Stimulated activated CD4-positive, alpha-beta T cell treated with anti-CD3 and anti-CD28 coated beads, TNF-alpha, amount 100 ng/mL, for 24 hours (primary cell): ENCODE measurements around the gene MAST3.

Source experiments
- DNase-seq, 3 experiments: peaks; one replicate each; pipeline ENCODE4 v3.0.0-alpha.2; 2020; ENCODE audit warnings: low read depth in 3 of 3

The MAST3 gene

GRCh38 chr19:18110609-18111232 is 13.1 kb downstream of the MAST3 start:
- no peak for DNase-seq

GRCh38 chr19:18112989-18113478 is 15.5 kb downstream of the MAST3 start:
- peak; percentile 67 to 81 (median 69) for DNase-seq

- DNase-seq: no peak
These were observed 16.2 kb downstream of the MAST3 start for GRCh38 chr19:18113827-18114226.

GRCh38 chr19:18114483-18114882 is 16.9 kb downstream of the MAST3 start:
- DNase-seq: no peak

- no peak for DNase-seq
These were observed 19.8 kb downstream of the MAST3 start for GRCh38 chr19:18117364-18117691.

- peak; percentile 81 to 94 (median 89) for DNase-seq
These were observed 20.3 kb downstream of the MAST3 start for GRCh38 chr19:18117692-18118378.

GRCh38 chr19:18118420-18119012 is 20.9 kb downstream of the MAST3 start:
- DNase-seq: no peak

GRCh38 chr19:18119013-18119716 is 21.6 kb downstream of the MAST3 start:
- no peak for DNase-seq

- DNase-seq: peak in 2 of 3 experiments; percentile 32 to 54
These were observed 22.1 kb downstream of the MAST3 start for GRCh38 chr19:18119717-18120105.

GRCh38 chr19:18120127-18120526 is 22.5 kb downstream of the MAST3 start:
- DNase-seq: no peak

- DNase-seq: no peak
These were observed 23.6 kb downstream of the MAST3 start for GRCh38 chr19:18121166-18121565.

GRCh38 chr19:18122424-18122823 is 24.8 kb downstream of the MAST3 start:
- DNase-seq: no peak

- DNase-seq: no peak
These were observed 25.6 kb downstream of the MAST3 start for GRCh38 chr19:18122860-18123795.

- no peak for DNase-seq
These were observed 26.2 kb downstream of the MAST3 start for GRCh38 chr19:18123819-18124218.

- DNase-seq: no peak
These were observed 28.5 kb downstream of the MAST3 start for GRCh38 chr19:18126097-18126496.

- DNase-seq: no peak
These were observed 30.5 kb downstream of the MAST3 start for GRCh38 chr19:18128044-18128443.

GRCh38 chr19:18128805-18129204 is 31.2 kb downstream of the MAST3 start:
- DNase-seq: no peak

- DNase-seq: no peak
These were observed 33.1 kb downstream of the MAST3 start for GRCh38 chr19:18130523-18131242.

GRCh38 chr19:18131841-18132596 is 34.4 kb downstream of the MAST3 start:
- DNase-seq: no peak
